Measurements from ENCODE around the gene CWC25.

Gene CWC25

DNA sequence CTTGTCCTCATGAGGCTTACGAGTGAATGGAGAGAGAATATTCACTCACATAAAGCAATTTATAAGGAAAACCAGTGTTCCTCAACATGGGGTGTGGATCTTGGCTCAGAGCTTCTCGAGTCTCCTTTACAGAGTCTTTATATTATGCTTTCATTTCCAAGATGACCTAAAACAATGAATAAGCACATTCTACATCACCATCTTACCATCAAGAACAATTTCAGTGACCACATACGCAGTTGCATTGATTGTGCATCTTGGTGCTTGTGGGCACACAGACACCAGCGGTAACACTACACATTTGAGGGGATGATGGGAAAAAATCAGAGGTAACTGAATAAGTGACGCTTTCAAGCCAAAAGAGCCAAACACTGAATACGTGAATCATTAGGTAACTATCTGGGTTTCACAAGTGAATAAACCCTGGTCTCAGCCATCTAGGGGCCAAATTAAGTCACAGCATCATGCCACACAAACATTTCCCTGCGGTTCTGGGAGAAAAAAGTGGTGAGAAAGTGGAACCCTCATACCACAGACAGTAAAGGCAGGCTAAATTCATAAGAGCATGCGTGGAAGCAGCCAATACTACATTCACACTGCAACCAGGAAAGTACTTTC lies 9.4 kb downstream of the CWC25 start:
- DNase-seq (ENCODE audit: low spot score) = no peak
- in situ Hi-C loops (cut with MboI; ENCODE audit: low sequenced_read_pairs, unreplicated experiment) = no loop called here
- TF ChIP-seq, protein P1, sequence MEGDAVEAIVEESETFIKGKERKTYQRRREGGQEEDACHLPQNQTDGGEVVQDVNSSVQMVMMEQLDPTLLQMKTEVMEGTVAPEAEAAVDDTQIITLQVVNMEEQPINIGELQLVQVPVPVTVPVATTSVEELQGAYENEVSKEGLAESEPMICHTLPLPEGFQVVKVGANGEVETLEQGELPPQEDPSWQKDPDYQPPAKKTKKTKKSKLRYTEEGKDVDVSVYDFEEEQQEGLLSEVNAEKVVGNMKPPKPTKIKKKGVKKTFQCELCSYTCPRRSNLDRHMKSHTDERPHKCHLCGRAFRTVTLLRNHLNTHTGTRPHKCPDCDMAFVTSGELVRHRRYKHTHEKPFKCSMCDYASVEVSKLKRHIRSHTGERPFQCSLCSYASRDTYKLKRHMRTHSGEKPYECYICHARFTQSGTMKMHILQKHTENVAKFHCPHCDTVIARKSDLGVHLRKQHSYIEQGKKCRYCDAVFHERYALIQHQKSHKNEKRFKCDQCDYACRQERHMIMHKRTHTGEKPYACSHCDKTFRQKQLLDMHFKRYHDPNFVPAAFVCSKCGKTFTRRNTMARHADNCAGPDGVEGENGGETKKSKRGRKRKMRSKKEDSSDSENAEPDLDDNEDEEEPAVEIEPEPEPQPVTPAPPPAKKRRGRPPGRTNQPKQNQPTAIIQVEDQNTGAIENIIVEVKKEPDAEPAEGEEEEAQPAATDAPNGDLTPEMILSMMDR (IDR thresholded peaks at IDR 0.05; ENCODE audit: borderline replicate concordance, control extremely low read depth, extremely low read depth, insufficient read depth, missing control alignments) = no peak

DNA sequence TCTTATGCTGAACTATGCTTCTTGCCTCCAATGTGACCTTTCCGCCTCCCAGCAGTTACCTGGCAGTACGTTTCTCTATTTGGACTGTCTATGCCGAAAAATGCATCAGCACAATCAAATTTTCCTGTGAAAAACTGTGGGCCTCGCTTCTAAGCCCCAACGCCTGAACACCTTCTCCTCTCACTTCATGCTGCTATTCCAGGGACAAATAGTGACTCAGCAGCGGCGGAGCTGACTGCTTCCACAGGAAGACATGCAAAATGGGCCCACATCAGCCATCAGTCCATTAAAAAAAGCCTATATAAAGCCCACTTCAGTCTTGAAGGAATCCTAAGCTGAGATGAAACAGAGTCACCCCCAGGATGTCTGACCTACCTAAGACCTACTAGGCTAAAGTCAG lies 15.3 kb downstream of the CWC25 start:
- DNase-seq (ENCODE audit: low spot score) = no peak
- in situ Hi-C loops (cut with MboI; ENCODE audit: low sequenced_read_pairs, unreplicated experiment) = no loop called here
- TF ChIP-seq, protein P1 (IDR thresholded peaks at IDR 0.05; ENCODE audit: borderline replicate concordance, control extremely low read depth, extremely low read depth, insufficient read depth, missing control alignments) = no peak

DNA sequence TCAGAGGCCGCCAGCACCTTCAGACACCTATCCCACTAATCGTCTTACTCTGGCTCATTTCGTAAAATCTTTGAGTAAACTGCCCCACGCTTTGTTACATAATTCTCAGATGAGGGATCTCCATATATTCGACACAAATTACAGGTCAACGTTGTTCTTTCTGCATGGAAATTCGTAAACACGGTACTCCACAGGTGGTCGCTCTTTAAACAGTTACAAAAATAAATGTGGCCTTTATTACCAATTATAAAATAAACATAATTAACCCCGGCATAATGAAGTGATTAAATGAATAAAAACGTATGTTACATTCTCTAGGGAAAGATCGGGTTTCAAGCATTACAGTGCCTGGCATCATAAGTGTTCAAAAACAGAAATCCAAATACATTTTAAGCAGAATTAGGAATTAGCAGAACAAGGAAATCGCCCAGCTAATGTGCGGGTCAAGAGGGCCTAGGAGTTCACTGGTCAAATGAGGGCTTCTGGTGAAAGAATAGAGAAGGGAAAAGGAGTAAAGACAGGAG lies 24.8 kb downstream of the CWC25 start:
- TF ChIP-seq, protein P1 (IDR thresholded peaks at IDR 0.05; ENCODE audit: borderline replicate concordance, control extremely low read depth, extremely low read depth, insufficient read depth, missing control alignments) = no peak
- in situ Hi-C loops (cut with MboI; ENCODE audit: low sequenced_read_pairs, unreplicated experiment) = no loop called here
- no peak for DNase-seq (ENCODE audit: low spot score)

DNA sequence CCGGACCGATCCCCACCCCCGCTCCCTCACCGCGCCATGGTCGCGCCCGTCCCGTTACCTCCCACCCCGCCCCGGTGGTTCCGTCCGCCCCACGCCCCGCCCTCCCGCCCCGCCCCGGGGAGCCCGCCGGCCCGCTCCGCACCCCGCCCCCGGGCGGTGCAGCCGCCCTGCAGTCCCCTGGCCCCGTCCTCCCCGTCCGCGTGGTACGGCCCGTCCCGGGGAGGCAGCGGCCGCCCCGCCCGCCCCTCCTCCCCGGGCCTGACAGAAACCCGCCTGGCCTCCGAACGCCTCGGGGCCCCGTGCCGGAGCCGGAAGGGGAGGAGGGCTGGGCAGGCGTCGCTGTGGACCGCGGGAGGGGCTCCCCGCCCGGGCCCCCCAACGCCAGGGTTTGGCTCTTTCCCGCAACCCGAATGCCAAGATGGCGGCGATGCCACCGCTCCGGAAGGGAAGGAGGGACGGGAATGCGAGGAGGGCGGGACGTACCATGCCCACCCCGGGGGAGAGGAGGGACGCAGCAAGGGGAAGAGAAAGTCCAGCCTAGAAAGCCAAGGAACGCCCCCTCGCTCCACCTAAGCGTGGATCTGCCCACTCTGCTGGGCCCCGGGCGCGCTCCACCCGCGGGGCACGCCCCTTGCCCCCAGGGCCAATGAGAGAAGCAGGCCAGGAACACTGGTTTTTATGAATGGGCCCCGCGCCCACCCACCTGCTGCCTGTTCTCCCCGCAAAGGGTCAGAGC lies 25.5 kb downstream of the CWC25 start, which contains the start of gene PIP4K2B:
PIP4K2B (minus strand) TSS at position 56 of the 736 bp plus-strand sequence. CDS start 132 bp downstream, outside the sequence.
- DNase-seq (ENCODE audit: low spot score) = peak; percentile 96
- in situ Hi-C loops (cut with MboI; ENCODE audit: low sequenced_read_pairs, unreplicated experiment) = no loop called here
- TF ChIP-seq, protein P1 (IDR thresholded peaks at IDR 0.05; ENCODE audit: borderline replicate concordance, control extremely low read depth, extremely low read depth, insufficient read depth, missing control alignments) = no peak

DNA sequence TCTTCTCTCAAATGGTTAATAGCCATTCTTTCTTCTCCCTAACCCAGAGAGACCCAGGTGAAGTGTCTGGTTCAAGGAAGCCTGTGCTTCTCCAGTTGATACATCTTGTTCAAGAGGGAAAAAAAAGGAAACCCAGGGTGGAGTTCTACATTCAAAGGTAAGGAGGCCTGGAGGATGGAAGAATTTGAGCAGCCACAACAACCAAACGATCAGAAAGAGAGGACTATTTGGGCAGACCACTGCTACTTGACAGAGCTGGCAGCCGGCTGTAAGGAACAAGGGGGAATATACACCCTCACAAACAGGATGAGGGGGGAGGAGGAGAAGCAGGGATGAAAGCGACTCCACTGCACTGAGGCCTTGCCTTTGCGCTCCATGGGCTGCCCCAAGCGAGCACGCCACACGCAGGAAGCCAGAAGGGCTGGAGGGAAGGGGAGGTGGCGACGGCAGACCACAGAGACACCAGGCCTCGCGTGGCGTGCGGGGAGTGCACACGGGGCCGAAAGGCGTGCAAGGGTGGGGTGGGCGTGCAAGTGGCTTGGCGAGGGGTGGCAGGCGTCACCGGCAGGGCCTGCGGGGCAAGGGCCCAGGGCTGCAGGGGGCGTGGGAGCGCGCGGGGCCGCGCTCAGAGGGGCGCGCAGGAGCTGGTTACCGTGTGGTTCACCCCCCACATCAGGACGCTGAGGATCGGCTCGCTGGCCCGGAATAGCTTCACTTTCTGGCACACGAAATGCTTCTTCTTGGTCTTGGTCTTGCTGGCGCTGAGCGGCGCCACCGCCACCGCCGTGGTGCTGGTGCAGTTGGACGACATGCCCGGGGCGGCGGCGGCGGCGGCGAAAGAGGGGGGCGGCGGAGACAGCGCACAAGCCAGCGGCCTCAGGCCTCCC lies 26.3 kb downstream of the CWC25 start:
- DNase-seq (ENCODE audit: low spot score) = peak; percentile 72
- TF ChIP-seq, protein P1 (IDR thresholded peaks at IDR 0.05; ENCODE audit: borderline replicate concordance, control extremely low read depth, extremely low read depth, insufficient read depth, missing control alignments) = no peak
- in situ Hi-C loops (cut with MboI; ENCODE audit: low sequenced_read_pairs, unreplicated experiment) = no loop called here

DNA sequence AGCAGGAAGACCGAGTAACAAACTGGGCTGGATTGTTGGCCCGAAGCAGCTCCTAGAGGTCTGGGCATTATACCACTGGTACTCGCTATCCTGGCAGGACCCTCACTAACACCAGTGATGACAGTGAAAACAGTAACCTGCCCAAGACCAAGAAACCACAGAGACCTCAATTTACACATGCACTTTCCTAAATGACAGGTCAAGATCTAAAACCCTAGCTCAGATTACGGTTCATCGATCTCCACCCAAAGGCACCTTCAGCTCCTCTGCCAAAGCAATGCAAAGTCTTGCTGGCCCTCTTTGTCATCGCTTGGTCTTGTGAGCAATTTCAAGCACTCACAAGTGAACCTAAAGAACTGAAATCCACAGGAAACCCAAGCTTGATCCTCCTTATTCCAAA lies 27.3 kb downstream of the CWC25 start:
- in situ Hi-C loops (cut with MboI; ENCODE audit: low sequenced_read_pairs, unreplicated experiment) = no loop called here
- no peak for DNase-seq (ENCODE audit: low spot score)
- TF ChIP-seq, protein P1 (IDR thresholded peaks at IDR 0.05; ENCODE audit: borderline replicate concordance, control extremely low read depth, extremely low read depth, insufficient read depth, missing control alignments) = no peak
